ENCODE data around the gene VAV3. TPM values are rescaled to one million over a fixed set of nuclear protein-coding genes. Genes with fewer than 3 reads are reported as not detected.

VAV3 gene
- total and polyA plus RNA-seq, 2 donors (not counting 1 experiment from before 2014, with no cell fraction given): not detected

GRCh38 chr1:107677697-107678096 lies 287.3 kb downstream of the VAV3 start:
- Histone ChIP-seq H3K36me3 (ENCODE audit: control insufficient read depth, insufficient read depth, low read length) (no peaks in the 10 kb centered on the region), H3K4me2 (ENCODE audit: extremely low read depth, insufficient read depth, low read length) (no peak overlapping the region), H3K4me3 (replicated peaks in 1 of 4; ENCODE audit: control extremely low read depth in 1 of 4, insufficient read depth in 1 of 4, low read depth in 3 of 4, low read length in 4 of 4) (no peak overlapping the region), H3K4me1 (ENCODE audit: control insufficient read depth, extremely low read depth, insufficient read depth, low read length) (no peaks in the 10 kb centered on the region), H3K27me3 (ENCODE audit: control insufficient read depth, insufficient read depth, low read length) (no peaks in the 10 kb centered on the region), H3K9me3 (ENCODE audit: control insufficient read depth, insufficient read depth, low read depth, low read length) (no peaks in the 10 kb centered on the region), H3K9ac (ENCODE audit: insufficient read depth, low read length) (no peak overlapping the region), H3K27ac (ENCODE audit: insufficient read depth, low read length) (no peak overlapping the region), H2AFZ (ENCODE audit: low read length) (no peak overlapping the region), H3K79me2 (ENCODE audit: control insufficient read depth, insufficient read depth, low read length) (no peaks in the 10 kb centered on the region), H4K20me1 (ENCODE audit: control insufficient read depth, extremely low read depth, insufficient read depth, low read length) (no peaks in the 10 kb centered on the region)
- TF ChIP-seq EZH2 (IDR thresholded peaks at IDR 0.05; ENCODE audit: low read length, missing control alignments): no peak
- TF ChIP-seq, protein P1, sequence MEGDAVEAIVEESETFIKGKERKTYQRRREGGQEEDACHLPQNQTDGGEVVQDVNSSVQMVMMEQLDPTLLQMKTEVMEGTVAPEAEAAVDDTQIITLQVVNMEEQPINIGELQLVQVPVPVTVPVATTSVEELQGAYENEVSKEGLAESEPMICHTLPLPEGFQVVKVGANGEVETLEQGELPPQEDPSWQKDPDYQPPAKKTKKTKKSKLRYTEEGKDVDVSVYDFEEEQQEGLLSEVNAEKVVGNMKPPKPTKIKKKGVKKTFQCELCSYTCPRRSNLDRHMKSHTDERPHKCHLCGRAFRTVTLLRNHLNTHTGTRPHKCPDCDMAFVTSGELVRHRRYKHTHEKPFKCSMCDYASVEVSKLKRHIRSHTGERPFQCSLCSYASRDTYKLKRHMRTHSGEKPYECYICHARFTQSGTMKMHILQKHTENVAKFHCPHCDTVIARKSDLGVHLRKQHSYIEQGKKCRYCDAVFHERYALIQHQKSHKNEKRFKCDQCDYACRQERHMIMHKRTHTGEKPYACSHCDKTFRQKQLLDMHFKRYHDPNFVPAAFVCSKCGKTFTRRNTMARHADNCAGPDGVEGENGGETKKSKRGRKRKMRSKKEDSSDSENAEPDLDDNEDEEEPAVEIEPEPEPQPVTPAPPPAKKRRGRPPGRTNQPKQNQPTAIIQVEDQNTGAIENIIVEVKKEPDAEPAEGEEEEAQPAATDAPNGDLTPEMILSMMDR (conservative IDR thresholded peaks at IDR 0.05 in 1 of 2, IDR thresholded peaks at IDR 0.05 in 1 of 2; ENCODE audit: low read depth in 1 of 2, low read length in 2 of 2): no peak
- DNase-seq (ENCODE audit: low read depth in 2 of 2): no peak

GRCh38 chr1:107674486-107674885 lies 290.5 kb downstream of the VAV3 start:
- no peaks in the 10 kb centered on the region for H3K36me3 ChIP-seq (ENCODE audit: control insufficient read depth, insufficient read depth, low read length)
- TF ChIP-seq EZH2 (IDR thresholded peaks at IDR 0.05; ENCODE audit: low read length, missing control alignments): no peak
- TF ChIP-seq, protein P1 (conservative IDR thresholded peaks at IDR 0.05 in 1 of 2, IDR thresholded peaks at IDR 0.05 in 1 of 2; ENCODE audit: low read depth in 1 of 2, low read length in 2 of 2): no peak
- no peak for DNase-seq (ENCODE audit: low read depth in 2 of 2)
- no peak overlapping the region for H3K9ac ChIP-seq (ENCODE audit: insufficient read depth, low read length)
- H2AFZ ChIP-seq (ENCODE audit: low read length): no peak overlapping the region
- no peak overlapping the region for H3K4me2 ChIP-seq (ENCODE audit: extremely low read depth, insufficient read depth, low read length)
- no peaks in the 10 kb centered on the region for H3K4me1 ChIP-seq (ENCODE audit: control insufficient read depth, extremely low read depth, insufficient read depth, low read length)
- H3K79me2 ChIP-seq (ENCODE audit: control insufficient read depth, insufficient read depth, low read length): no peaks in the 10 kb centered on the region
- H3K4me3 ChIP-seq (replicated peaks in 1 of 4; ENCODE audit: control extremely low read depth in 1 of 4, insufficient read depth in 1 of 4, low read depth in 3 of 4, low read length in 4 of 4): no peak overlapping the region
- no peaks in the 10 kb centered on the region for H4K20me1 ChIP-seq (ENCODE audit: control insufficient read depth, extremely low read depth, insufficient read depth, low read length)
- no peak overlapping the region for H3K27ac ChIP-seq (ENCODE audit: insufficient read depth, low read length)
- H3K9me3 ChIP-seq (ENCODE audit: control insufficient read depth, insufficient read depth, low read depth, low read length): no peaks in the 10 kb centered on the region
- H3K27me3 ChIP-seq (ENCODE audit: control insufficient read depth, insufficient read depth, low read length): no peaks in the 10 kb centered on the region

DNA sequence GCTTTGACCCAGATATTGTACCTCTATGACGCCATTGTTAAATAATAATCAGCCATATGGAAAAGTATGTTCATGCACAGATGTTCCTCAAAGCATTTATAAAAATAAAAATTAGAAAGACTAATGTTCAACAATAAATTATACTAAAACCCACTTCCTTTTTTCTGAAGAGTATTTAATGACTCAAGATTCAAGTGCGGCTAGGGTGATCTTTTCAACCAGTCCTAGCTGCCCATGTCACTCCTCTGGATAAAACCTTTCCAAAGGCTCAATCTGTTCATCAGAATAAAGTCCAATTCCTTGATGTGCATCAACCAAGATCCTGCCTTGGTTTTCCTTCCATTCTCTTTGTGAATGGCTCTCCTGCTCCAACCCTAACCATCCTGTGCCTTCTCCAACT lies 292.0 kb downstream of the VAV3 start:
- H3K4me1 ChIP-seq (ENCODE audit: control insufficient read depth, extremely low read depth, insufficient read depth, low read length): no peaks in the 10 kb centered on the region
- H3K4me2 ChIP-seq (ENCODE audit: extremely low read depth, insufficient read depth, low read length): no peak overlapping the region
- no peak overlapping the region for H3K9ac ChIP-seq (ENCODE audit: insufficient read depth, low read length)
- H3K27ac ChIP-seq (ENCODE audit: insufficient read depth, low read length): no peak overlapping the region
- H3K27me3 ChIP-seq (ENCODE audit: control insufficient read depth, insufficient read depth, low read length): no peaks in the 10 kb centered on the region
- no peaks in the 10 kb centered on the region for H3K9me3 ChIP-seq (ENCODE audit: control insufficient read depth, insufficient read depth, low read depth, low read length)
- TF ChIP-seq, protein P1 (conservative IDR thresholded peaks at IDR 0.05 in 1 of 2, IDR thresholded peaks at IDR 0.05 in 1 of 2; ENCODE audit: low read depth in 1 of 2, low read length in 2 of 2): no peak
- TF ChIP-seq EZH2 (IDR thresholded peaks at IDR 0.05; ENCODE audit: low read length, missing control alignments): no peak
- no peaks in the 10 kb centered on the region for H3K36me3 ChIP-seq (ENCODE audit: control insufficient read depth, insufficient read depth, low read length)
- H4K20me1 ChIP-seq (ENCODE audit: control insufficient read depth, extremely low read depth, insufficient read depth, low read length): no peaks in the 10 kb centered on the region
- no peak overlapping the region for H3K4me3 ChIP-seq (replicated peaks in 1 of 4; ENCODE audit: control extremely low read depth in 1 of 4, insufficient read depth in 1 of 4, low read depth in 3 of 4, low read length in 4 of 4)
- DNase-seq (ENCODE audit: low read depth in 2 of 2): no peak
- H2AFZ ChIP-seq (ENCODE audit: low read length): no peak overlapping the region
- no peaks in the 10 kb centered on the region for H3K79me2 ChIP-seq (ENCODE audit: control insufficient read depth, insufficient read depth, low read length)

Measured in fibroblast of lung (primary cell).